GM19397 (cell line): Measurements from ENCODE around the gene SFRP5.

ENCODE experiments used
- ATAC-seq: cut with Tn5 transposase; IDR thresholded peaks from one replicate; pipeline ENCODE4 v1.9.1; 2021; ENCODE audit warnings: mild to moderate bottlenecking, moderate library complexity; ENCODE audit not compliant: unreplicated experiment

SFRP5 gene

DNA sequence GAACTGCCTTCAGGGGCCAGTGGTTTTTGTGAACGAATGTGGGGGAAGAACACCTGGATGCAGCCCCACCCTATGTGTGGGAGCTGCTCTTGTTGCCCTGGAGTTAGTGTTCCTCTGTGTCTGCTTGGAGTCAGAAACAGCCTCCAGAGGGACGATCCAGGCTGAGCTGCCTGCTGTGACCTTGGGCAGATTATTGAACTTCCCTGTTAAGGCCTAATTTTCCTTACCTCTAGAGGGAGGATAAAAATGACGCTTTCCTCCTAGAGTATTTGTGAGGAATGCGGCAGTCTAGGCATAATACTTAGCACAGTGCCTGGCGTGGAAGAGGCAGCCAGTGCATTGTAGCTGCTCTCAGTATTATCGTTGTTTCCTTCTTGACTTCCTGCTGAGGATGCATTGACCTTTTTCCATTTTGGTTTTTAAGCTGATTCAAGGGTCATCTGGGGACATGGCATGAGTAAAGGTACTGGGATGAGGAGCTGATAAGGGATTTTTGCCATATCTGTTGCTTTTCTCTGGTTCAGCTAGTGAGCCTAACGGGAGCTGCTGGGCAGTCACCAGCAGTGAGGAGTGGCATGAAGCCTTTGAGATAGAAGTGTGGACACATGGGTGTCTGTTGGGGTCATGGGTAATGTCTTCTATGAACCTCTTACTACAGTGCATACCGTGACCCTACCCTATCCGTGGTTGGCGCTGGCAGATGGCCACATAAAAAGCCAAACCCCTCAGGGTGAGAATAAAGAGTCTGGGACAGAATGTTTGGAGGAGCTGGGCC, 28.4 kb downstream of the SFRP5 start:
- no peak for ATAC-seq

DNA sequence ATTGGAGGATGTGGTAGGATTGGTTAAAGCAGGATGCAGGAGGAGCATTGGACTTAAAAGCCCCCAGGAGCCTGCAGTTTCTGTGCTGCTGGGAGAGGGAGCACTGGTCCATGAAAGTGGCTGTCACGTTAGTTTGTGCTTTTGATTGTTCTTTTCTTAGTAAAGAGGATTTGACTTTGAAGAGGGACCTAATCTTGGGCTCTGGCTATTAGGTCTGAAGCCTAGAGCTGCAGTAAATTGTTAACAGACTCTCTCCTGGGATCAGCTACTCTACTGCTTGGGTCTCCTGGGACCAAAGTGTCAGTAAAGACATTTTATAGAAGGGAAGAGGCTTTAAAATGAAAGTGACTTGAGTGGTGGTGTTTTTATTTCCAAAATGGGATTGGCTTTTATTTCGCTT, 31.2 kb downstream of the SFRP5 start:
- no peak for ATAC-seq

DNA sequence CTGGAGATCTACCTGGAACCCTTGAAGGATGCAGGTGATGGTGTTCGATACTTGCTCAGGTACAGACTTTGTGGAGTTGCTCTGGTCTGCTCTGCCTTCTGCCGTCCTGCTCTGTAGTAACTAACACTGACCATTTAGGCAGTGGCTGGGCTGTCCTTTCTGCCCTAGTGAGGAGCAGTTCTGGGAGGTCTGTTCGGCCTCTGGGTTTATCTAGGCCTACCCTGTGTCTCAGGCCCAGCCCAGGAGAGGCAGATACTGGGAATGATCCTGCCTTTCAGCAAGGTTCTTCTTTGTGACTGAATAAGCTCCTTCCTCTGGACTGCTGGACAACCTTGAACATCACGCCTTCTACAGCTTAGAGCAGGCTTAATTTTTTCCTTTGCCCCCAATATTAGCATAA, 33.2 kb downstream of the SFRP5 start:
- ATAC-seq = no peak

DNA sequence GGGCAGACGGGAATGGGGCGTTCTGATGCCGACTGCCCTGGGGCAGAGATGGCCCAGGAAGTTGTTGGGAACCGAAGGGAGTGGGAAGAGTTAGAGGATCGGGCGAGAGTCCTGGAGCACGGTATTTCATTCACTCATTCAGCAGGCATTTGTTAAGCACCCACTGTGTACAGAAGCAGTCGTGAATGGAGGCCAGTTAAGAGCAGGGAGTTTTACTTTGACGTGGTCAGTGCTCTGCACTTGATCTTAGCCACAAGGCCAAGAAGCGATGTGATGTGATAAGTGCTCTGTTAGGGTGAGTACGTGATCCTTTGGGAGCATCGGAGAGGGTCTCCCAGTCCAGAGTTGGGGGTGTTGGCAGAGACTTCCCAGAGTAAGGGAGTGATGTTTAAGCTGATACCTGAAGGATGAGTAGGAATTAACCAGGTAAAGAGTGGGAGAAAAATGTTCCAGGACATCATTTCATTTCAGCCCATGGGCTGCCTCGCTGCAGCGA, 34.0 kb downstream of the SFRP5 start:
- ATAC-seq = peak; percentile 6

DNA sequence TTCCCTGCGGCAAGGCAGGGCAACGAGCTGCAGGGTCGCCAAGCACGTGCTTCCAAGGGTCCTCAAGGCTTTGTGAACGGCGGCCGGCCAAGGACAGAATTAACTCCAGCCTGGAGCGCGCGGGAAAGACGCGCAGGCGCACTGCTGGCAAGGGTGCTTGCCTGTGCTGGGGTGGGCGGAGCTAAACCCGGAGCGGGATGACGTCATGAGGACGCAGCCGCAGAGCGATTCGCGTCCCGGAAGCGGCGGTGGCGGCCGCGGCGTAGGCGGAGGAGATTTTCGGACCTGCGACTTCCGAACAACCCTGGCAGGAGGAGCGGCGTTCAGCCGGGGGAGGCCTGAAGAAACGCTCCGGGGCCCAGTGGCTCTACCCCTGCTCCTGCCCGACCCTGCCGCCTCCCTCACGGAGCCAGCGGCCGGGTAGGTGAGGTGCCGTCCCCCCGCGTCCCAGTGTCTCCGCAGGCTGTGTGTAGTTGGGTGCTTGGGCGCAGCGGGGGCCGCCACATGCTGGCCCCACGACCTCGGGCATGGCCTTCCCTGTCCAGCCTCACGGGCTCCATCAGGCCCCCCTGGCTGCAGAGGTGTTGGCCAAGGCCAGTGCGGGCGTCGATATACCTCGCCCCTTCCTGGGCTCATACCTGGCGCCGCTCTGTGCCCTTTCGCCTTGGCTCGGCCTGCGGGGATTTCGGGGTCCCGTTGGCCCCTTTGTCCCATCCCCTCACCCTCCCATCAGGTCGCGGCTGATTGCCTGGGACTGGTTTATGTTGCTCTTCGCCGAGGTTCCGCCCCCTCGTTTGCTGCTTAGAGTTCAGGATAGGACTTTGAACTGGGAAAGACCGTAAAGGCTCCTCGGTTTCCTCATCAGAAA, 34.7 kb downstream of the SFRP5 start, which contains the start of gene ZFYVE27:
ZFYVE27 (plus strand) TSS at position 227 of the 868 bp plus-strand sequence. CDS start 1,350 bp downstream, outside the sequence.
- peak; percentile 85 for ATAC-seq

DNA sequence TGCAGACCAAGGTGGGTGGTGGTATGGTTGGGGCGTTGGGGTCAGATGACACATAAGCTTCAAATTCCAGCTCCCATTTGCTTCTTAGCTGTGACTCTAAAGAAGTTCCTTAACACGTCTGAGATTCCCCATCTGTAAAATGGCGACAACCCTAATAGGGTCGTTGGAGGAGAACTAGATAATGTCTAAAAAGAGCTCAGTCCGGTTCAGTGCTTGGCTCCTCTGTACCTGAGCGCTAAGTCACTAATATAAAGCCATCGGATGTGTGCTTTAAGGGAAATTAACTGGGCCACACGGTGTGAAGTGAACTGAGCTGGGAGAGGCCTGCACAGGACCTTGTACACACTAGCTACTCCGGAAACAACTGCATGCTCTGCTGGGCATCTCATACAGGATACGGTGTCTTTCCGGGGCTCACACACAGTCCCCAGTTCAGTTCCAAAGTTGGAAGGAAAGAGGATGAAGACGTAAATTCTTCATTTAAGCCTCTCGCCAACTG, 35.3 kb downstream of the SFRP5 start:
- ATAC-seq = peak; percentile 19

DNA sequence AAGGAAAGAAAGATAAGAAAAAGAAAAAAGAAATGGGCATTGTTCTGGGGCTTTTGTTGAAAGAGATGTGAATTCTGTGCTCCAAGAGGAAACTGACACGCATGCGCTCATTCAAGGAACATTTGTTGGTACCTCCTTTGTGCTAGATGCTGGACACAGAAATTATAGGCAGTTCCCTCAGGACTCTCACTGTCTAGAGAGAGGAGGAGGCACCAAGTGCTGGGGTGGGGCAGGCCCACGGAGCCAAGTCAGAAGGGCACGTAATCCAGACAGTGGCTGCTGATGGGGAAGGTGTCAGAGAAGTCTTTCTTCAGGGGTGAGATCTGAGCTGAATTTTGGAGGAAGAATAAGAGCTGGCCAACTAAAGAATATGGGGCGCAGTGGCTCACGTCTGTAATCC, 37.8 kb downstream of the SFRP5 start:
- ATAC-seq = no peak

DNA sequence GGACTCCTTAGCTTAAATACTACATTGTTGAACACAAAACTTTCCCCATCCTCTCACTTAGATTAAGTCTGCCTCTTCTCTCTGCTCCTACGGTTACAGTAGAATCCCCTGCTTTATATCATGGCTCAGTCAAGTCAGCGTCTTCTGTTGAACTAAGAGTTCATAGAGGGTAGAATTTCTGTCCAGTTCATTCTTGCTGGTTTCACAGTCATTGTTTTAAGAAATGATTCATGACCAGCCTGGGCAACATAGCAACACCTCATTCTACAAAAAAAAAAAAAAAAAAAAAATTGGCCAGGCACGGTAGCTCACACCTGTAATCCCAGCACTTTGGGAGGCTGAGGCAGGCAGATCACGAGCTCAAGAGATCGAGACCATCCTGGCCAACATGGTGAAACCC, 38.5 kb downstream of the SFRP5 start:
- no peak for ATAC-seq

DNA sequence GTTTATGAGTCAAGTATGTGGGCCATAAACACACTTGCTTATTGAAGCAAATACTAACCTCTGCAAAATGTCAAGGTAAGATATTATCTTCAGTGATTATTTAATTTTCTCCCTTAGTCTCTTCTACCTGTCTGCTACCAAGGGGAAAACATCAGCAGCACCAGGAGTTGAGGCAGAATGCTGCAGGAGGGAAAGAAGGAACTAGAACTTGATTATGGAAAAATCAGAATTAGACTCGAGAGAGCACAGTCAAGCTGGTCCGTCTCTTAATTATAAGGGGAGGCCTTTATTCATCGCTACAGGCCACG, 39.8 kb downstream of the SFRP5 start:
- ATAC-seq = no peak

DNA sequence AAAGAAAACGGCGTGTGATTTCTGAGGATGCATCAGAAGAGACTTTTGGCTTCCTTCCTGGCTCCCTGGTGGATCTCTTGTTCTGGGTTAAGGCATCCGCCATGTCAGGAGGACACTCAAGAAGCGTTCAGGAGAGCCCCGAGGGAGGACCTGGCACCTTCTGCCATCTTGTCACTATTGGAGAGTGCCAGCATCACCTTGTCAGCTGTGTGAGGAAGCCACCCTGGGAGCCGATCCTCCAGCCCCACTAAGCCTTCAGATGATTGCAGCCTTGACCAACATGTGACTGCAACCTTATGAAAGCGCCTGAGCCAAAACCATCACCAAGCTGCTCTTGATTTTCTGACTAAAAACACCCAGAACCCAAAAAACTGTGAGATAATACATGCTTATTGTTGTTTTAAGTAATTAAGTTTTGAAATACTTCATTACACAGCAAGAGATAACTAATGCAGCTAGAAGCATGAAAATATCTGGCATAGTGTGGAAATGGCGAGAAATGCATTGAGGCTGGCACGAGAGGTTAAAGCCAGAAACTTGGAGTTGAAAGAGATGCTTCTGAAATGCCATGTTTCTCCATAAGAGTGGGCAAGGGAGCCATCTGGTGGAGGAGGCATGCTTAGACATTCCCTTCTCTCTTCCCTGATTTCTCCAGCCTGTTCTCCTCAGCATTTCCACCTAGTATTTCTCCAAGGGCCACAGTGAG, 40.3 kb downstream of the SFRP5 start:
- ATAC-seq = no peak

DNA sequence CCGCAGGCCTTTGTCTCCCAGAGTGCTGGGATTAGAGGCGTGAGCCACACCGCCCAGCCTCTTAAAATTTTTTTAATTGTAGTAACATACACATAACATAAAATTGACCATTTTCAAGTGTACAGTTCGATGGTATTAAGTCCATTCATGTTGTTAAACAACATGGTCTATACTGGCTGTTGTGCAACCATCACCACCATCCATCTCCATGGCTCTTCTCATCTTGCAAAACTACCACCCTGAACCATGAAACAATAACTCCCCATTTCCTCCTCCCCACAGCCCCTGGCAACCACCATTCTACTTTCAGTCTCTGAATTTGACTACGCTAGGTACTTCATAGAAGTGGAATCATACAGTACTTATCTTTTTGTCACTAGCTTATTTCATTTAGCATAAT, 42.8 kb downstream of the SFRP5 start:
- ATAC-seq = no peak

DNA sequence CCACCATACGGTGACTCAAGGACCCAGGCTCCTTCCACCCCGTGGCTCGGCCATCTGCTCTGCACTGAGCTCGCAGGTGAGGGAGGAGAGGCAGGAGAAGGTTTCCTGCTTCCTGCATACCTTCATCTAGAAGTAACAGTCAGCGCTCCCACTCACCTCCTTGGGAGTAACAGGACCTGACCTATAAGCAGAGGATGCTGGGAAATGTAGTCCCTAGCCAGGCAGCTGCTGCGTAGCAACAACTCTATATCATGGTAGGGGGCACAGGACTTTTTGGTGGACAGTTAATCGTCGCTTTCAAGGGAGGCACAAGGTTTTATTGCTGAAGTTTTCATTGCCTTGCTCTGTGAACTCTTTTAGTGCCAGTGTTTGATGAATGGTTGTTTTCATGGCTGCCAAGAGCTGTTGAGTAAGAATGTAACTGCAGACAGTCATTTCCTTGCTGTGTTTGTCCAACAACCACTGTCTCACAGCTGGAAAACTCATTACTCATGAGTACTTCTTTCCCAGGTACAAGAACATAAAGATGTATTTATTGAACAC, 45.1 kb downstream of the SFRP5 start:
- no peak for ATAC-seq

DNA sequence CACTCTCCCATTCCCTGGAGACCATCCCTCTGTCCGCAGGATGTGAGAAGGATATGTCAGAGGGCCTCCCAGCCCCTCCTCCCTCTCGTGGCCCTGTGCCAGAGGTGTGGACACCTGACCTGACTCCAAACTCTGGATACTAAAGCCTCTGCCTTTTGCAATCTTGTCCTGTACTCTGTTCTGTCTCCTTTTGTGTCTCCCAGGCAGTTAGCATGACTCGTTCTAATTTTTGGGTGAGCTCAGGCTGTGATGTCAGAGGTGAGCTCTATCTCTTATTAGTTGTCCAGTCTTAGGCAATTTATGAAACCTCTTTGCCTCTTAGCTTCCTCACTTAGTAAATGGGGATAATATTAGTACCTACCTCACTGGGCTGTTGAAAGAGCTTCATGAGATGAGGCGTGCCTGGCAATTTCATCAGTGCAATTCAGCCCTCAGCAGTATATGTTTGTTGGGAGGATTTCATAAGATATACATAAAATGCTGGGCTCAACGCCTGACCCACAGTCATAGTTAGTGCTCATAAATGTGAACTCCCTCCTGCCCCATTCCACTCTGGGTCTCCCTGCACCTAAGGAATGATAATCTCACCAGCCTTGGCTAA, 47.4 kb downstream of the SFRP5 start:
- no peak for ATAC-seq

DNA sequence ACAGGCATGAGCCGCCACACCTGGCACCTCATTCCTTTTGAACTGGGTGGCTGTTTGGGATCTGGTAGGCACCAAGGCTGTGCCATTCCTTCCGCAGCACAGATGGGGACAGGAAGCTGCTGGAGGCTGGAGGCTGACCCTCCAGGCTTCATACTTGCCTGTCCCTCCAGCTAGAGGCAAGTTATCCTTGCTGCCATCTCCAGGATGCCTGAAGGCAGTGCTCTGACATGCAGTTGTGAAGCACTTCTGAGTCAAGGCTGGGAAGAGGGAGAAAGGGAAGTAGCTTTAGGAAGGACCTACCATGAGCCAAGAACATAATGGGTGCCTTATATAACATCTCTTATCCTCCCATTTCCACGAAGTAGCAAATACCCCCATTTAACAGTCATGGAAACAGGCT, 48.8 kb downstream of the SFRP5 start:
- ATAC-seq = no peak

DNA sequence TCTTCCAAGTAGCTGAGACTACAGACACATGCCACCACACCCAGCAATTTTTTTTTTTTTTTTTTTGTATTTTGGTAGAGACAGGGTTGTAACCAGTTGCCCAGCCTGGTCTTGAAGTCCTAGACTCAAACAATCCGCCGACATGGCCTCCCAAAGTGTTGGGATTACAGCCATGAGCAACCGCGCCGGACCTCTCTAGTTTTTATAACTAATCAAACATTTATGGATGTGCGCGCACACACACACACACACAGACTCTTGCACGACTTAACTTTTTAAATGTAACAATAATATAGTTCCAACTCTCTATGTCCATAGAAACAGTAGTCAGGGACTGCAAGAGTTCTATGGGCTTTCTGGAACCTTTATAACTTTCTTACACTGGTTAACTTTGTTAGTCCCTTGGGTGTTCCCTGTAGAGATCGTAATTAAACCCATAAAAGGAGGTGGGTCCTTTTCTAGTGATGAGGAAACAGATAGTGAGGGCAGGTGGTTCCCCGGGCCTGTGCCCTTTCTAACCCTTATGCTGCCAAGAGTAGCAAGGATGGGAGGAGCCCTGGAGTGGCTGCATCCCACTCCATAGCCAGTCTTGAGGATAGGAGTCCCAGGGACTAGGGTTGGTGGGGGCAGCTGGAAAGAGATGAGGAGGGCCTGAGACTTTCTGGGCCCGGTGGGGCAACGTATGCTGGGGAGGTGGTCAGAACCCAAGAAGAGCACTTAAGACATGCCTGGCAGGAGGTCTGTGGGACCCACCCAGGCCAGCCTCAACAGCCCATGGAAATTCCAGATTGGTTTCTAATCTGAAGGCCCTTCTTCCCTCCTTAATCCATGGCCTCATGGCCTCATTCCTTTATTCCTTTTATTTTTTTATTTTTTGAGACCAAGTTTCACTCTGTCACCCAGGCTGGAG, 49.7 kb downstream of the SFRP5 start:
- ATAC-seq = no peak

DNA sequence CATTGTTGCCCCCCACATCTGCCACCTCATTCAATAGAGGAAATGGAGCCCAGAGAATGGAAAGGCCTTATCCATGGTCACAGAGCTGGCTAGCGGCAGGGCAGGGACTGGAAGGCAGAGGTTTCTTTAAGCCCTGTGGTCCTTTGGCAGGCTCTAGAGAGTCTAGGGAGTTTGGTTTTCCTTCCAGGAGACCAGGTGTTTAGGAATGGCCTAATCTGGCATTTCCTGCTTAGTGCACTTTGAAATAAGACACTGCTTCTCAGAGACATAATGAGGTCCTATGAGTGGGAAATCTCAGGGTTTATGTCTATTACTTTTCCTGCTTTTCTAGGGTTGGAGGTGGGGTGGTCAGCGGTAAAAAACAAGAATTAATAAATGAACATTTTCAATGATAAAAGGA, 52.2 kb downstream of the SFRP5 start:
- no peak for ATAC-seq

DNA sequence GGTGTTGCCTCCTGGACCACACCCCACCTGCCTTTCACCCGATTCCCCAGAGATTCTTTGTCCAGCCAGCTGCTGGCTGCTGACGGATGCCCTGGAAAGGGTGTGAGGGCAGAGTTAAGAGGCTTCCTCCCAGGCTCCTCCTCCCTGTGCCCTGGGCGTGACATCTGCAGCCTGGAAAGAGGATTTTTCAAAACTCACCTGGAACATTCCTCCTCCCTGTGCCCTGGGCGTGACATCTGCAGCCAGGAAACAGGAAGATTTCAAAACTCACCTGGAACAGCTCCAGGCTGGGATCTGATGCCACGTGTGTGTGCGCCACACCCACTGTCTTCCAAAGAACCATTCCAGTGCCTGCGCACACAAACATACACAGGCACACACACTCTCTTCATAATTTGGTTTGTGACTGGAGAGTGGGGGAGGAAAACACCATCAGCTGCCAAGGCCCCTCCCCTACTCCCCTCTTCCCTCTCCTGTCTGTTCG, 53.1 kb downstream of the SFRP5 start:
- ATAC-seq = no peak

DNA sequence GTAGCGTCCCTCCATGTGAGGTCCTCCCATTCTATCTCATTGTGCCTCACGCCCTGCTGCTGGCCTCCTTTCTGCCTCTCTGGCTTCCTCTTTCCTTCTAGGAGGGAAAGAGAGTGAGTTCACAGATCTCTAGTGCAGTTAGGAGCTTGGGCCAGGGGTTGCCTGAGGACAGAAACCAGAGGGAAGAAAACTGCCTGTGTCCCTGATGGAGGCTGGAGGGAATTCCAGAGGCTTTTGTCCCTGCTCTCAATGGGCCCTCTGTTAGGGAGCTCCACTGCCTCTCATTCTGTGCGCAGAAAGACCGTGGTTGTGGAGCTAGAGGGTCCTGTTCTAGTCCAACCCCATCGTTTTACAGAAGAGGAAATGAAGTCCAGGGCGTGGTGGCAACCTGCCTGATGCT, 53.6 kb downstream of the SFRP5 start:
- ATAC-seq = no peak

DNA sequence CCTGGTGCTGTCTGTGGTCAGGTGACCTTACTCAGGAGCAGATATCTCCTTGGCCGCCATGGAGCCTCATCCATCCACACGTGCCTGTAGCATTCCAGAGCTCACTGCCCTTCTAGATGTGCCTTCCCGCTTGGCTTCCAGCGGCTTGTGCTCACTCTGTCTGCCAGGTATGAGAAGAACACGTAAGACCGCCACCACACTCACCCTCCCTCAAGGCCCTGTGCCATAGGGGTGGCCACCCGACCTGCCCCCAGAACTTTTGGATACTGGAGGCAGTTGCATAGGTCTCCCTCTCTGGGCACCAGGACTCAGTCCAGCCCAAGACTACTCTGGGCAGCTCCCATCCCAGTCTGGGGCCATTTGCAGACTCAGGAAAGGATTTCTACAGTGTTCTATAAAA, 54.2 kb downstream of the SFRP5 start:
- no peak for ATAC-seq
